ENCODE results near the gene IRX4. TPM values are rescaled to one million over a fixed set of nuclear protein-coding genes. Genes with fewer than 3 reads are reported as not detected.

IRX4 gene
- total and polyA plus RNA-seq, 4 donors, result not detected

GRCh38 chr5:1896602-1897376 is 14.1 kb upstream of the IRX4 start:
- WGBS, result 69% methylated on average over 21 of the region's 21 CpGs
- Histone ChIP-seq H3K4me1 (ENCODE audit: control insufficient read depth in 4 of 4, insufficient read depth in 4 of 4, low read length in 3 of 4) (no peaks in the 10 kb centered on the region), H3K9me3 (ENCODE audit: control insufficient read depth in 4 of 4, low read length in 3 of 4) (peaks cover 0 to 5% (median 3%) of the 10 kb centered on the region in 4 donors), H3K9ac (ENCODE audit: low read depth in 1 of 2, low read length in 2 of 2) (no peak overlapping the region), H3K27me3 (ENCODE audit: control insufficient read depth in 4 of 4, insufficient read depth in 4 of 4, low read length in 3 of 4) (peaks cover 0 to 3% (median 0%) of the 10 kb centered on the region in 4 donors), H3K36me3 (ENCODE audit: control insufficient read depth in 4 of 4, insufficient read depth in 3 of 4, low read depth in 1 of 4, low read length in 3 of 4) (no peaks in the 10 kb centered on the region), H3K27ac (ENCODE audit: low read depth in 1 of 2, low read length in 2 of 2) (no peak overlapping the region), H3K4me3 (ENCODE audit: low read depth in 1 of 3, low read length in 3 of 3) (no peak overlapping the region)
- TF ChIP-seq, protein P1, sequence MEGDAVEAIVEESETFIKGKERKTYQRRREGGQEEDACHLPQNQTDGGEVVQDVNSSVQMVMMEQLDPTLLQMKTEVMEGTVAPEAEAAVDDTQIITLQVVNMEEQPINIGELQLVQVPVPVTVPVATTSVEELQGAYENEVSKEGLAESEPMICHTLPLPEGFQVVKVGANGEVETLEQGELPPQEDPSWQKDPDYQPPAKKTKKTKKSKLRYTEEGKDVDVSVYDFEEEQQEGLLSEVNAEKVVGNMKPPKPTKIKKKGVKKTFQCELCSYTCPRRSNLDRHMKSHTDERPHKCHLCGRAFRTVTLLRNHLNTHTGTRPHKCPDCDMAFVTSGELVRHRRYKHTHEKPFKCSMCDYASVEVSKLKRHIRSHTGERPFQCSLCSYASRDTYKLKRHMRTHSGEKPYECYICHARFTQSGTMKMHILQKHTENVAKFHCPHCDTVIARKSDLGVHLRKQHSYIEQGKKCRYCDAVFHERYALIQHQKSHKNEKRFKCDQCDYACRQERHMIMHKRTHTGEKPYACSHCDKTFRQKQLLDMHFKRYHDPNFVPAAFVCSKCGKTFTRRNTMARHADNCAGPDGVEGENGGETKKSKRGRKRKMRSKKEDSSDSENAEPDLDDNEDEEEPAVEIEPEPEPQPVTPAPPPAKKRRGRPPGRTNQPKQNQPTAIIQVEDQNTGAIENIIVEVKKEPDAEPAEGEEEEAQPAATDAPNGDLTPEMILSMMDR (IDR thresholded peaks at IDR 0.05; ENCODE audit: low read depth, low read length, missing input control), result no peak
- TF ChIP-seq YY1 (IDR thresholded peaks at IDR 0.05) (no peak), ATF3 (IDR thresholded peaks at IDR 0.05) (no peak)
- TF ChIP-seq, protein P2, sequence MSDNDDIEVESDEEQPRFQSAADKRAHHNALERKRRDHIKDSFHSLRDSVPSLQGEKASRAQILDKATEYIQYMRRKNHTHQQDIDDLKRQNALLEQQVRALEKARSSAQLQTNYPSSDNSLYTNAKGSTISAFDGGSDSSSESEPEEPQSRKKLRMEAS (IDR thresholded peaks at IDR 0.05), result no peak
- DNase-seq (ENCODE audit: low spot score), result no peak

DNA sequence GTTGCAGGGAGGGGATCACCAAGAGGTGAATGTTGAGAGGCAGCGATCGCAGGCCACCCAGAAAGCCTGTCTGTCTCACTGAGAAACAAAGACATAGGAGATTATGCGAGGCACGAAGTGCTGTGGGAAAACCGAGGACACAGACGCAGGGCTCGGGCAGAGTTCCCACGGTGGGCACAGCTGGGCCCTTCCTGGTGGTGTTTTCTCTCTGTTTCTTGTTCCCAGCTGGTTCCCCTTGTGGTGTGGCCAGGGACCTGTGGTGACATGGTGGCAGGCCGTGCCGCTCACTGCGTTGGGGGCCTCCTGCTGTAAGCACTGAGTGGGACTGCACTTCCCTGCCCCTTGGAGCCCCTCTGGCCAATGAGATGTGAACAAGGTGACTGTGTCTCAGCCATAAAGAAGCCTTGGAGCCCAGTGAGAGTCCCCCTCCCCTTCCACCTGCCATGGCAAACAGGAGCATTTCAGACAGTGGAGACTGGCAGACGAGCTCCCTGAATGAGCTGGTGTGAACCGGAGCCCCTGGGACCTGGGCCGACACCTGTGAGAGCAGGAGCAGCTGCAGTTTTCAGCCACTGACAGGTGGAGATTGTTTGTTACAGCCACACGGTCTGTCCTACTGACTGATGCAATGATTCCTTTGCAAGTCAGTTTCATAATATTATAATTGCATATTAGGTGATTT is 13.2 kb upstream of the IRX4 start:
- TF ChIP-seq FOXA1 (IDR thresholded peaks at IDR 0.05) (no peak), EGR1 (IDR thresholded peaks at IDR 0.05; ENCODE audit: low read depth in 2 of 2) (no peak), FOXA2 (IDR thresholded peaks at IDR 0.05) (no peak), ATF3 (IDR thresholded peaks at IDR 0.05) (no peak), YY1 (IDR thresholded peaks at IDR 0.05) (no peak), HNF4A (conservative IDR thresholded peaks at IDR 0.05) (no peak), SP1 (IDR thresholded peaks at IDR 0.05) (no peak), RXRA (IDR thresholded peaks at IDR 0.05) (no peak), GABPA (IDR thresholded peaks at IDR 0.05 in 1 of 2, conservative IDR thresholded peaks at IDR 0.05 in 1 of 2) (no peak)
- TF ChIP-seq, protein P3, sequence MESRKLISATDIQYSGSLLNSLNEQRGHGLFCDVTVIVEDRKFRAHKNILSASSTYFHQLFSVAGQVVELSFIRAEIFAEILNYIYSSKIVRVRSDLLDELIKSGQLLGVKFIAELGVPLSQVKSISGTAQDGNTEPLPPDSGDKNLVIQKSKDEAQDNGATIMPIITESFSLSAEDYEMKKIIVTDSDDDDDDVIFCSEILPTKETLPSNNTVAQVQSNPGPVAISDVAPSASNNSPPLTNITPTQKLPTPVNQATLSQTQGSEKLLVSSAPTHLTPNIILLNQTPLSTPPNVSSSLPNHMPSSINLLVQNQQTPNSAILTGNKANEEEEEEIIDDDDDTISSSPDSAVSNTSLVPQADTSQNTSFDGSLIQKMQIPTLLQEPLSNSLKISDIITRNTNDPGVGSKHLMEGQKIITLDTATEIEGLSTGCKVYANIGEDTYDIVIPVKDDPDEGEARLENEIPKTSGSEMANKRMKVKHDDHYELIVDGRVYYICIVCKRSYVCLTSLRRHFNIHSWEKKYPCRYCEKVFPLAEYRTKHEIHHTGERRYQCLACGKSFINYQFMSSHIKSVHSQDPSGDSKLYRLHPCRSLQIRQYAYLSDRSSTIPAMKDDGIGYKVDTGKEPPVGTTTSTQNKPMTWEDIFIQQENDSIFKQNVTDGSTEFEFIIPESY (IDR thresholded peaks at IDR 0.05), result no peak
- Histone ChIP-seq H3K4me1 (ENCODE audit: control insufficient read depth in 4 of 4, insufficient read depth in 4 of 4, low read length in 3 of 4) (no peaks in the 10 kb centered on the region), H3K36me3 (ENCODE audit: control insufficient read depth in 4 of 4, insufficient read depth in 3 of 4, low read depth in 1 of 4, low read length in 3 of 4) (no peaks in the 10 kb centered on the region), H3K4me3 (ENCODE audit: low read depth in 1 of 3, low read length in 3 of 3) (no peak overlapping the region), H3K27ac (ENCODE audit: low read depth in 1 of 2, low read length in 2 of 2) (no peak overlapping the region), H3K9me3 (ENCODE audit: control insufficient read depth in 4 of 4, low read length in 3 of 4) (no peaks in the 10 kb centered on the region), H3K27me3 (ENCODE audit: control insufficient read depth in 4 of 4, insufficient read depth in 4 of 4, low read length in 3 of 4) (peaks cover 0 to 3% (median 0%) of the 10 kb centered on the region in 4 donors), H3K9ac (ENCODE audit: low read depth in 1 of 2, low read length in 2 of 2) (no peak overlapping the region)
- no peak for DNase-seq (ENCODE audit: low spot score)
- WGBS, result 80% methylated on average over 15 of the region's 15 CpGs
